ENCODE measurements around the gene PPEF2. TPM values are rescaled to one million over a fixed set of nuclear protein-coding genes. Genes with fewer than 3 reads are reported as not detected.

The PPEF2 gene
- not detected in 2 replicates for total RNA-seq (2013; cell fraction: nucleolus; rRNA removed)
- total RNA-seq (2014; rRNA removed), result not detected in 2 replicates
- not detected in 2 replicates for total RNA-seq (2014; rRNA removed; fragmentation: Illumina TruSeq; extraction: Trizol)
- not detected in 2 replicates for total RNA-seq (2021)
- polyA plus RNA-seq (2011; ENCODE audit: low read depth), result not detected
- polyA plus RNA-seq (2011; rRNA removed), result not detected in 2 replicates
- polyA plus RNA-seq (2011; cell fraction: cytosol; rRNA removed), result not detected in 2 replicates
- not detected in 2 replicates for polyA plus RNA-seq (2011; cell fraction: nucleus; rRNA removed)
- not detected in 2 replicates for polyA plus RNA-seq (2012)
- not detected in 2 replicates for polyA plus RNA-seq (2014; fragmentation: Illumina TruSeq; extraction: Trizol)
- polyA plus RNA-seq (2014; fragmentation: Nextera tagmentation; extraction: Ambion mirVana), result not detected
- not detected in 2 replicates for polyA plus RNA-seq (2014; rRNA removed)
- not detected for polyA plus RNA-seq (2016; fragmentation: Nextera tagmentation; extraction: Ambion mirVana)
- not detected in 2 replicates for polyA minus RNA-seq (2011; rRNA and poly(A)+ RNA removed)
- not detected in 2 replicates for polyA minus RNA-seq (2011; cell fraction: cytosol; rRNA and poly(A)+ RNA removed)
- not detected in 2 replicates for polyA minus RNA-seq (2011; cell fraction: nucleus; rRNA and poly(A)+ RNA removed)
- percentile 2 among the genes with signal in this experiment for Bru-seq, nascent RNA
- BruChase-seq, experiment 1, labeled RNA remaining after a 6-hour chase, result percentile 10 among the genes with signal in this experiment
- BruChase-seq, experiment 2, labeled RNA remaining after a 2-hour chase, result percentile 10 among the genes with signal in this experiment
- long read RNA-seq, experiment 1, result 0 reads
- long read RNA-seq, experiment 2, result 0 reads

- in situ Hi-C loops (cut with MboI), result no loop called here
- intact Hi-C loops (cut with micrococcal nuclease; ENCODE audit: unreplicated experiment), result no loop called here
- no peaks in the 10 kb centered on the region for H4K20me1 ChIP-seq (ENCODE audit: control insufficient read depth, insufficient read depth)
- H3K4me2 ChIP-seq (ENCODE audit: control insufficient read depth, insufficient read depth), result no peak within 1 kb of the TSS
- H3K4me3 ChIP-seq, result no peak within 1 kb of the TSS
- no peak within 1 kb of the TSS for H2AFZ ChIP-seq (ENCODE audit: control insufficient read depth, low read depth, low read length)
- 38% methylated on average over 5 of the region's 5 CpGs for WGBS (ENCODE audit: insufficient coverage, insufficient replicate concordance, low lambda C conversion rate, missing lambda C conversion rate)
- H3K79me2 ChIP-seq (ENCODE audit: control insufficient read depth, insufficient read depth, low read length), result no peaks in the 10 kb centered on the region
- H3K9ac ChIP-seq (ENCODE audit: control insufficient read depth, insufficient read depth, low read length), result no peak within 1 kb of the TSS
- H3K36me3 ChIP-seq (ENCODE audit: control insufficient read depth in 2 of 2, insufficient read depth in 2 of 2, low read length in 1 of 2), result no peaks in the 10 kb centered on the region
- DNase-seq (ENCODE audit: low read depth, low spot score) (no peak), ATAC-seq (no peak), FAIRE-seq (no peak)
- no peaks in the 10 kb centered on the region; the same call in 2 of the 3 replicates for H3K9me3 ChIP-seq (replicated peaks; ENCODE audit: control insufficient read depth, insufficient read depth, low read length)
- H3K4me1 ChIP-seq (ENCODE audit: control insufficient read depth, insufficient read depth, low read length), result no peaks in the 10 kb centered on the region
- no TSS peak for BruUV-seq (replicated peaks)
- no peak within 1 kb of the TSS for H3K27ac ChIP-seq (ENCODE audit: control insufficient read depth, insufficient read depth)
- H3K27me3 ChIP-seq (replicated peaks in 1 of 2; ENCODE audit: control insufficient read depth in 2 of 2, insufficient read depth in 2 of 2, low read length in 1 of 2), result no peaks in the 10 kb centered on the region; a peak in 2 of 4 replicates
- POLR2A ChIA-PET, result no interaction called here
- RAD21 ChIA-PET (ENCODE audit: unreplicated experiment), result no interaction called here
- CTCF ChIA-PET, result no interaction called here
- SMC1A ChIA-PET (ENCODE audit: uncharacterized antibody, unreplicated experiment), result interaction anchor here (2.2 kb wide), 1 partner anchor 14 kb away, joined by 5 read pairs; no protein-coding TSS in a partner anchor
- no peak for TF ChIP-seq GATAD2B (conservative IDR thresholded peaks at IDR 0.05; ENCODE audit: low read depth)
- no peak for TF ChIP-seq ZBED1 (IDR thresholded peaks at IDR 0.05; ENCODE audit: borderline replicate concordance)
- no peak for TF ChIP-seq EZH2 (IDR thresholded peaks at IDR 0.05; ENCODE audit: borderline replicate concordance, control insufficient read depth, low read depth, low read length)
- TF ChIP-seq ETV6 (conservative IDR thresholded peaks at IDR 0.05 in 1 of 2, IDR thresholded peaks at IDR 0.05 in 1 of 2; ENCODE audit: borderline replicate concordance in 1 of 2, low read depth in 1 of 2), result no peak
- no peak for TF ChIP-seq HDAC2 (IDR thresholded peaks at IDR 0.05)
- no peak for TF ChIP-seq TBL1XR1 (IDR thresholded peaks at IDR 0.05; ENCODE audit: low read depth, low read length)
- no peak for TF ChIP-seq RAD21 (IDR thresholded peaks at IDR 0.05; ENCODE audit: insufficient read depth, low read depth, low read length)
- TF ChIP-seq MAX (IDR thresholded peaks at IDR 0.05; ENCODE audit: low read depth, low read length), result no peak
- no peak for TF ChIP-seq HSF1 (IDR thresholded peaks at IDR 0.05; ENCODE audit: low read depth, low read length)
- TF ChIP-seq BCL3 (IDR thresholded peaks at IDR 0.05; ENCODE audit: borderline replicate concordance, insufficient read depth, low read depth, low read length, poor library complexity, severe bottlenecking), result no peak
- TF ChIP-seq TCF3 (IDR thresholded peaks at IDR 0.05; ENCODE audit: borderline replicate concordance, insufficient read depth, low read depth, low read length), result no peak
- TF ChIP-seq ZNF207 (IDR thresholded peaks at IDR 0.05; ENCODE audit: borderline replicate concordance), result no peak
- TF ChIP-seq RFX5 (IDR thresholded peaks at IDR 0.05; ENCODE audit: low read depth, low read length), result no peak
- no peak for TF ChIP-seq POLR2A (IDR thresholded peaks at IDR 0.05; ENCODE audit: low read depth, low read length)
- TF ChIP-seq TARDBP (IDR thresholded peaks at IDR 0.05; ENCODE audit: borderline replicate concordance), result no peak
- TF ChIP-seq BCL11A (IDR thresholded peaks at IDR 0.05; ENCODE audit: low read depth, low read length), result no peak
Measured at GRCh38 chr4:75902352-75902751, at the start of gene PPEF2. PPEF2 (minus strand) TSS chr4:75902452; CDS start chr4:75896325, 6,127 bp downstream.

Measured in GM12878 (cell line).